Fibroblast of villous mesenchyme (primary cell): Measurements from ENCODE around the gene FBP1. TPM values are rescaled to one million over a fixed set of nuclear protein-coding genes. Genes with fewer than 3 reads are reported as not detected.

Experiments
- DNase-seq: peaks from one replicate; pipeline ENCODE4 v3.0.0-alpha.2; 2010; ENCODE audit warnings: low read depth
- H3K4me3 ChIP-seq: 2 replicates; pipeline ENCODE4 v1.5.1; 2011; ENCODE audit warnings: low read depth, mild to moderate bottlenecking, low read length
- CTCF ChIP-seq: IDR thresholded peaks from 2 replicates; pipeline ENCODE4 v1.5.1; 2012; ENCODE audit warnings: low read depth, mild to moderate bottlenecking, low read length; ENCODE audit not compliant: insufficient read depth
- total RNA-seq: library from RNA; depleted of rRNA; stranded (reverse); fragments of >200 nt; gene quantifications from 2 replicates; pipeline ENCODE4 v1.2.3, GENCODE V29; 2012

Gene FBP1
- total RNA-seq, 1 donor = not detected

DNA sequence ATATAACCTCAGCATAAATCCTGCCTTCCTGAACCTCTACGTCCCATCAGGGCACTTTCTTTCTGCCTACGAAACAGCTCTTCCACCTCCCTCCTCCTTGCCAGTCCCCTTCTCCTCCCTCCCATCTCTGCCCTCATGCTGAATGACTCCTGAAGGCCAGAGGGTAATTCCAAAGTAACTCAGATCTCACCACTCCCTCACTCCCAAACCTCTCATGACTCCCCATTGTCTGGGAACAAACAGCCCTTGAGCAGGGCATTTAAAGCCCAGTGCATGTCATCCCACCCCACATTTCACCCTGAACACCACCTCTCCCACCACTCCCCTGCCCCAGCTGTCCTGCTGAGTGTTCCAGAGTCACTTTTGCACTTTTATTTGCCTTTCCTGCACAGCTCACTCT lies 8.9 kb upstream of the FBP1 start:
- TF ChIP-seq CTCF = no peak
- no peak overlapping the region for H3K4me3 ChIP-seq
- DNase-seq = no peak

DNA sequence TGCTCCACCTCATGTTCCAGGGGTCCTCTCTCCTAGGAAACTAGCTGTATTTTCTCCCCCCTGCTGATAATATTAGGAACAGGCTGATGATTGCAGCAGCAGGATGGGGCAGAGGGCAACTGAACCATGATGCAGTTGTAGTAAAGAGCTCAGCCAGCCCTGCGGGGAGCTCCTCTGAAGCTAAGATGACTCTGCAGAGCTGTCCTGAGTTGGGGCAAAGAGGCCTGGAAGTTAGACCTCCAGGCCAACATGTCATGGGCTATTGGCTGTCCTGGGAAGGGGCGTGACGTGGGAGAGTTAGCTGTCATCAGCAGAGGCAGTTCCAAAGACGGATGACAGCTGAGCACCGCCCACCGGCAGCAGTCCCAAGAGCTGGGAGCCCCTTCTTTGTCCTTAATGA lies 6.6 kb upstream of the FBP1 start:
- H3K4me3 ChIP-seq = no peak overlapping the region
- DNase-seq = no peak
- no peak for TF ChIP-seq CTCF

DNA sequence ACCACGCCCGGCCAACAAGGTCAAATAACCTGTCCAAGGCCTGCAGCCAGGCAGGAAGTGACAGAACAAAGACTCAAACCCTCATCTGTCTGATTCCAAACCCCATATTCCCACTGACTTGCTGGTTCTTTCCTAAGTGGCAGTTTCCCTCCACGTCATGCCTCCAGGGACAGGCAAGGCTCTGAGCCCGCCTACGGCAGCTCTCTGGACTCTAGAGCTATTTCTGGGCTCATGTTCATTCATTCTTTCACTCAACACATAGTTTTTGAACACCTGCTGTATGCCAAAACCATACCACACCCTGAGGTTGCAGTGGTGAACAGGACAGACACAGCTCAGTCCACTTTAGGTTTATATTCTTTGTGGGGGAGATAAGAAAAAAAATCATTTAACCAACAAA lies 5.2 kb upstream of the FBP1 start:
- DNase-seq = no peak
- no peak overlapping the region for H3K4me3 ChIP-seq
- no peak for TF ChIP-seq CTCF

DNA sequence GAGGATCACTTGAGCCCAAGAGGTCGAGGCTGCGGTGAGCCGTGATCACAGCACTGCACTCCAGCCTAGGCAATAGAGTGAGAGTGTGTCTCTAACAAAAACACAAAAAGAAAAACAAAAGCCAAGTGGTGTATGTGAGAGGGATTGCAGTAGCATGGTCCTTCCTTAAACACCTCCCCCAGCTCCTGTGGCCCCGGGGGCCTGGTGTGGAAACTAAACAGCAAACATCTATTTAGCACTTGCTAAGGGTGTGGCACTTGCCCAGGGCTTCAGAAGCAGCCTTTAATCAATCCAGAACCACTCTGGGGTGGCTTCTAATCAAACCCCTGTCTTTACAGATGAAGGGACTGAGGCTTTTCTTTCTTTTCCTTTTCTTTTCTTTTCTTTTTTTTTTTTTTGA lies 4.4 kb upstream of the FBP1 start:
- TF ChIP-seq CTCF = no peak
- no peak for DNase-seq
- no peak overlapping the region for H3K4me3 ChIP-seq

DNA sequence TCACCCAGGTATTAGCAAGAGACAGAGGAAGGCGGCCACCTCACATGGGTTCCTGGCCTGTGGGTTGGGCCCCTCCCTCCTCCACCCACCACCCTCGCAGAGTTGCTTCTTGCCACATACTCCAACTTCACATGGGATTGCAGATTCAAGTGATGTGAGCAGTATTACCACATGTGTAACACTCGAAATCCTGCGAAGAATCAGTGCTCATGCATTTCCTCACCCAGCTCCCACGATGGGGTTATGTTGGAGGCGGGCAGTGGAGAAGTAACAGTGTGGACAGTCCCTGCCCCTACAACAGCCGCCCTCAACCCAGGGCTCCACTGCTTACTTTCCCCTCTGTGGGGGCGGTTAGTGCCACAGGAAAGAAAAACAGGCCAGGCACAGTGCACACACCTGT lies 3.9 kb upstream of the FBP1 start:
- DNase-seq = no peak
- no peak overlapping the region for H3K4me3 ChIP-seq
- no peak for TF ChIP-seq CTCF

DNA sequence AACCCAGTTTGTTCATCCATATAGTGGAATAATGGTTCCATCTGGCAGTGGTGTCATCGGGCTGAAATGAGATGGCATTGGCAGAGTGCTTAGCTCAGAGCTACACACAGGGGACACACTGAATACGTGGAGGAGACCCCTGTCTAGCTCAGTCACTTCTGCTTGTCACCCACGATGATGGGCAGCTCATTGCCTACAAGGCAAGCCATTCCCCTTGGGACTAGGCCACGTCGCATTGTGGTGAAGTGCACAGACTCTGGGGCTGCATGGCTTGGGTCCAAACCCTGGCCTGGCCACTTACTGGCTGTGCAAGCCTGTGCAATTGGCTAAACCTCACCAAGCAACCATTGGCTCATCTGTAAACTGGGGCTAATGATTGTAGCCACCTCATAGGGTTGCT lies 3.2 kb upstream of the FBP1 start:
- H3K4me3 ChIP-seq = no peak overlapping the region
- TF ChIP-seq CTCF = no peak
- no peak for DNase-seq

GRCh38 chr9:94639999-94640376 lies 670 bp upstream of the FBP1 start:
- no peak for DNase-seq
- no peak for TF ChIP-seq CTCF
- H3K4me3 ChIP-seq = peak overlapping the region; percentile 55
